K562 (cell line): ENCODE results near the gene TLCD1. TPM values are rescaled to one million over a fixed set of nuclear protein-coding genes. Genes with fewer than 3 reads are reported as not detected.

Experiments used
- ATF4 ChIP-seq: fragments of 450-650 bp; formaldehyde crosslinking; IDR thresholded peaks from 2 replicates; pipeline ENCODE4 v1.4.0; 2022; ENCODE audit warnings: mild to moderate bottlenecking, moderate library complexity
- CREB5 ChIP-seq: fragments of 250-450 bp; sonication (Bioruptor Pico); IDR thresholded peaks from 2 replicates; pipeline ENCODE4 v1.5.0; 2020; ENCODE audit warnings: mild to moderate bottlenecking
- CREBBP ChIP-seq: IDR thresholded peaks from one replicate; pipeline ENCODE4 v1.6.1; 2012; ENCODE audit warnings: low read depth, mild to moderate bottlenecking, control low read depth, inconsistent platforms, low read length
- EGR1 ChIP-seq: fragments of 450-650 bp; conservative IDR thresholded peaks from 2 replicates; pipeline ENCODE4 v1.6.1; 2017; ENCODE audit warnings: mild to moderate bottlenecking
- ELF2 ChIP-seq: fragments of 250-450 bp; sonication (Bioruptor Pico); IDR thresholded peaks from 2 replicates; pipeline ENCODE4 v1.5.0; 2021; ENCODE audit warnings: mild to moderate bottlenecking
- GATAD2A ChIP-seq: fragments of 450-650 bp; IDR thresholded peaks from 2 replicates; pipeline ENCODE4 v1.6.1; 2017
- IRF9 ChIP-seq: fragments of 450-650 bp; IDR thresholded peaks from 2 replicates; pipeline ENCODE4 v1.6.1; 2016; ENCODE audit warnings: missing biosample characterization, missing genetic modification characterization
- MTA1 ChIP-seq: fragments of 450-650 bp; IDR thresholded peaks from 2 replicates; pipeline ENCODE4 v1.6.1; 2017; ENCODE audit warnings: borderline replicate concordance
- POLR2A ChIP-seq: fragments of 450-650 bp; conservative IDR thresholded peaks from 2 replicates; pipeline ENCODE4 v1.6.1; 2016
- UBTF ChIP-seq, 2 experiments: IDR thresholded peaks; 2 replicates each; pipeline ENCODE4 v1.6.1; 2012; ENCODE audit warnings: improper control_type of control experiment in 2 of 2, low read depth in 2 of 2, low read length in 2 of 2, borderline replicate concordance in 1 of 2
- ZNF445 ChIP-seq: fragments of 250-450 bp; sonication (Bioruptor Pico); IDR thresholded peaks from 2 replicates; pipeline ENCODE4 v1.4.0; 2020; ENCODE audit warnings: low read depth, mild to moderate bottlenecking, moderate library complexity
- polyA plus RNA-seq, 8 experiments: library from polyadenylated mRNA; depleted of rRNA in 4 of 8; stranded (reverse) in 5 of 8; unstranded in 3 of 8; fragments of >200 nt; fragmentation: Nextera tagmentation in 2 of 8; fragmentation: Illumina TruSeq in 1 of 8; extraction: Ambion mirVana in 2 of 8; extraction: Trizol in 1 of 8; gene quantifications; 2 replicates each; pipeline versions ENCODE4 v1.2.1 to v1.2.3, GENCODE V29; 2011 to 2014; ENCODE audit warnings: inconsistent platforms in 1 of 8, missing spikeins in 1 of 8
- total RNA-seq, 7 experiments: library from RNA; depleted of rRNA in 6 of 7; stranded (reverse); fragments of >200 nt in 6 of 7; fragmentation: Illumina TruSeq in 2 of 7; extraction: Trizol in 2 of 7; gene quantifications; 2 replicates each; pipeline versions ENCODE4 v1.2.1 to v1.2.3, GENCODE V29; 2011 to 2021; ENCODE audit warnings: low replicate concordance in 1 of 7

Gene TLCD1
- total and polyA plus RNA-seq, 9 of the 15 experiments (the other 6 are each of a cell fraction or from before 2014, with no cell fraction given), result 6.8 to 37.7 (median 21.7) TPM

- TF ChIP-seq CREBBP (no peak), ZNF445 (CRISPR knock-in tag) (no peak), UBTF (IDR thresholded peaks at IDR 0.05; ENCODE audit: borderline replicate concordance in 1 of 2, low read depth in 2 of 2, low read length in 2 of 2) (no peak), GATAD2A (peak; percentile 81; the same call in 1 of the 2 replicates), CREB5 (CRISPR knock-in tag) (0 out of 2 replicates have a peak, but pooled peaks have one; percentile 24), ELF2 (0 out of 2 replicates have a peak, but pooled peaks have one; percentile 6), MTA1 (no peak), EGR1 (0 out of 2 replicates have a peak, but pooled peaks have one; percentile 7), IRF9 (tag) (no peak), POLR2A (peak; percentile 67; the same call in 1 of the 2 replicates), ATF4 (no peak)
- TF ChIP-seq, all 486 proteins: peak for 95
These were observed 18.3 kb upstream of the TLCD1 start (continued) for GRCh38 chr17:28744104-28744971.
